Mucosa of stomach (tissue), 1 donor: ENCODE results near the gene TTBK2.

Experiments used
- H3K27me3 ChIP-seq: one replicate; pipeline ENCODE4 v1.7.0; 2013; ENCODE audit warnings: mild to moderate bottlenecking, low read length; ENCODE audit not compliant: control insufficient read depth, insufficient read depth
- H3K36me3 ChIP-seq: one replicate; pipeline ENCODE4 v1.7.0; 2013; ENCODE audit warnings: low read length; ENCODE audit not compliant: control insufficient read depth, insufficient read depth
- H3K4me1 ChIP-seq: one replicate; pipeline ENCODE4 v1.7.0; 2013; ENCODE audit warnings: mild to moderate bottlenecking, low read length; ENCODE audit not compliant: control insufficient read depth, insufficient read depth
- H3K4me3 ChIP-seq: one replicate; pipeline ENCODE4 v1.7.0; 2013; ENCODE audit warnings: low read length
- H3K9ac ChIP-seq: one replicate; pipeline ENCODE4 v1.7.0; 2013; ENCODE audit warnings: mild to moderate bottlenecking, low read length, moderate library complexity
- H3K9me3 ChIP-seq: one replicate; pipeline ENCODE4 v1.7.0; 2013; ENCODE audit warnings: mild to moderate bottlenecking, low read length, moderate library complexity; ENCODE audit not compliant: control insufficient read depth
- donor health status: Pancreatic carcinoma.

The TTBK2 gene

GRCh38 chr15:42804739-42805138 lies 115.8 kb downstream of the TTBK2 start:
- Histone ChIP-seq H3K27me3 (no peaks in the 10 kb centered on the region), H3K9ac (no peak overlapping the region), H3K4me1 (no peaks in the 10 kb centered on the region), H3K36me3 (no peaks in the 10 kb centered on the region), H3K9me3 (no peaks in the 10 kb centered on the region), H3K4me3 (no peak overlapping the region)

GRCh38 chr15:42803436-42803835 lies 117.1 kb downstream of the TTBK2 start:
- no peak overlapping the region for H3K9ac ChIP-seq
- no peaks in the 10 kb centered on the region for H3K4me1 ChIP-seq
- H3K9me3 ChIP-seq: no peaks in the 10 kb centered on the region
- H3K36me3 ChIP-seq: no peaks in the 10 kb centered on the region
- no peak overlapping the region for H3K4me3 ChIP-seq
- H3K27me3 ChIP-seq: no peaks in the 10 kb centered on the region

- Histone ChIP-seq H3K27me3 (no peaks in the 10 kb centered on the region), H3K9ac (no peak overlapping the region), H3K36me3 (no peaks in the 10 kb centered on the region), H3K4me1 (no peaks in the 10 kb centered on the region), H3K9me3 (no peaks in the 10 kb centered on the region), H3K4me3 (no peak overlapping the region)
Measured at GRCh38 chr15:42802168-42802567, 118.4 kb downstream of the TTBK2 start.

DNA sequence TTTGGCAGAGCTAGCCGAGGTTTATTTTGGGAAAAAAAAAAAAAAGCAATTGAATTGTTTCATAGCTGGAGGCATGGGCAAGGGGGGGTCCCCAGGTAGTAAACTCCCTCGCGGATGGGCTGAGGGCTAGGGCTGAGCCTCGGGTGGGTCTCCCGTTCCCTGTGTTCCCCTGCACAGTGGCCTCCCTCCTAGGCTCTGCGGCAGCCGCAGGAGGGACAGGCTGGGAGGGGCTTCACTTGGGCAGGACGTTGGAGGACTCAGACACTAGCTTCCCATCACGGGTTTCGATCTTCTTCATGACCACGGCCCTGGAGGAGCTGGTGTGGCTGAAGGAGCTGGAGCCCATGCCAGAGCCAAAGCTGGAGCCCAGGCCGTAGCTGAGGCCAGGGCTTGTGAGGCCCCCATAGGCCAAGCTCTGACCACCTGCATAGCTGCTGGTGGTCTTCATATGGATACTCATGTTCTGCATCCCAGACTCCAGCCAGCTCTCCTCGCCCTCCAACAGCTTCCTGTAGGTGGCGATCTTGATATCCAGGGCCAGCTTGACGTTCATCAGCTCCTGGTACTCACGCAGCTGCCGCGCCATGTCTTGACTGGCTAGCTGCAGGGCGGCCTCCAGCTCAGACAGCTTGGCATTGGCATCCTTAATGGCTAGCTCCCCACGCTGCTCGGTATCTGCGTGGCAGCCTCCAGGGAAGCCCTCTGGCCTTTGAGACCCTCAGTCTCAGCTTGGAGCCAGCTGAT lies 119.7 kb downstream of the TTBK2 start:
- Histone ChIP-seq H3K4me3 (no peak overlapping the region), H3K9ac (no peak overlapping the region), H3K36me3 (no peaks in the 10 kb centered on the region), H3K9me3 (no peaks in the 10 kb centered on the region), H3K4me1 (no peaks in the 10 kb centered on the region), H3K27me3 (no peaks in the 10 kb centered on the region)

DNA sequence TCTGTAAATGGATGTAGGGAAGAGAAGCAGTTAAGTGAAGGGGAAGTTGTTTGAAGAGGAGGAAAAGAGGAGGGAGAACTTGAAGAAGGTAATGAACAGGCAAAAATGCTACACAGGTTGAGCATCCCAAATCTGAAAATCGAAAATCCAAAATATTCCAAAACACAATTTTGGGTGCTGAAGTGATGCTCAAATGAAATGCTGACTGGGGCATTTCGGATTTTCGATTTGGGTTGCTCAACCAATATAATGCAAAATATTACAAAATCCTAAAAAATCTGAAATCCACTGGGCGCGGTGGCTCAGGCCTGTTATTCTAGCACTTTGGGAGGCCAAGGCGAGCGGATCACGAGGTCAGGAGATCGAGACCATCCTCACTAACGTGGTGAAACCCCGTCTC lies 121.8 kb downstream of the TTBK2 start:
- Histone ChIP-seq H3K4me1 (no peaks in the 10 kb centered on the region), H3K4me3 (no peak overlapping the region), H3K36me3 (no peaks in the 10 kb centered on the region), H3K9me3 (no peaks in the 10 kb centered on the region), H3K9ac (no peak overlapping the region), H3K27me3 (no peaks in the 10 kb centered on the region)

GRCh38 chr15:42796955-42797782 lies 123.4 kb downstream of the TTBK2 start:
- Histone ChIP-seq H3K4me1 (no peaks in the 10 kb centered on the region), H3K27me3 (no peaks in the 10 kb centered on the region), H3K9ac (no peak overlapping the region), H3K36me3 (no peaks in the 10 kb centered on the region), H3K9me3 (no peaks in the 10 kb centered on the region), H3K4me3 (no peak overlapping the region)

GRCh38 chr15:42788725-42789124 lies 131.9 kb downstream of the TTBK2 start:
- Histone ChIP-seq H3K4me3 (no peak overlapping the region), H3K36me3 (no peaks in the 10 kb centered on the region), H3K9ac (no peak overlapping the region)

DNA sequence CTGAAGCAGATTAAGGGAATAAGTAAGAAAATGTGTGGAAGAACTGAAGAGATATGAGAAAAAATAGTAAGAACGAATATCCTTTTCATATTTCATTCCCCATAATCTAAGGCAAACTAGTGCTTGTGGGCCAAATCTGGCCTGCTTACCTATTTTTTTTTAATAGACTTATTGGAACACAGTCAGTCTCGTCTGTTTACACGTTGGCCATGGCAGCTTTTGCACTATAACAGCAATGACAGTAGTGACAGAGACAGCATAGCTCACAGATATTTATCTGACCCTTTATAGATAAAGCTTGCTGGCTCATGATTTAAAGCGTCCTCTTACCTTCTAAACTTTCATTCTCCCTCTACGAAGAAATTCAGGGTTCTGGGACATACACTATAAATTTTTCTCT lies 133.6 kb downstream of the TTBK2 start:
- no peaks in the 10 kb centered on the region for H3K9me3 ChIP-seq
- H3K27me3 ChIP-seq: no peaks in the 10 kb centered on the region
- no peak overlapping the region for H3K9ac ChIP-seq
- no peak overlapping the region for H3K4me3 ChIP-seq
- H3K36me3 ChIP-seq: no peaks in the 10 kb centered on the region
- no peaks in the 10 kb centered on the region for H3K4me1 ChIP-seq

More at GRCh38 chr15:42788725-42789124, 131.9 kb downstream of the TTBK2 start:
- Histone ChIP-seq H3K4me1 (no peaks in the 10 kb centered on the region), H3K9me3 (no peaks in the 10 kb centered on the region), H3K27me3 (no peaks in the 10 kb centered on the region)

- no peaks in the 10 kb centered on the region for H3K36me3 ChIP-seq
- no peaks in the 10 kb centered on the region for H3K27me3 ChIP-seq
- H3K9me3 ChIP-seq: no peaks in the 10 kb centered on the region
- H3K9ac ChIP-seq: no peak overlapping the region
- no peaks in the 10 kb centered on the region for H3K4me1 ChIP-seq
- H3K4me3 ChIP-seq: no peak overlapping the region
Measured at GRCh38 chr15:42785569-42785968, 135.0 kb downstream of the TTBK2 start.

GRCh38 chr15:42784705-42785104 lies 135.9 kb downstream of the TTBK2 start:
- no peak overlapping the region for H3K4me3 ChIP-seq
- no peaks in the 10 kb centered on the region for H3K27me3 ChIP-seq
- H3K36me3 ChIP-seq: no peaks in the 10 kb centered on the region
- no peak overlapping the region for H3K9ac ChIP-seq
- H3K4me1 ChIP-seq: no peaks in the 10 kb centered on the region
- no peaks in the 10 kb centered on the region for H3K9me3 ChIP-seq

DNA sequence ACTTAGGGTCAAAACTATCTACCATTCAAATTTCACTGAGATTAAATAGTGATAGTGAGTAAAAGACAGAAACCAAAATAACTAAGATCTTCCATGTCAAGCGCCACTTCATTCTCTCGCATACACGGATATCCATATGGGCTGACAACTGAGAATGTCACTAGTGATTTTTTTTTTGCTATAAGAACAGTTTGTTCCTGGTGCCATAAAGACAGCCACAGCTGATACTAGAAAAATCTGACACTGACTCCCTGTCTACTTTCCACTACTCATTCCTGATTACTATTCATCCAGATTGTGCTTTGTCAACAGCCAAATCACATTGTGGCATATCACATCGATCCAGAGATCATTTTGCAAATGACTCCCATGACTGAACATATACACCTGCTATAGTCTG lies 137.9 kb downstream of the TTBK2 start:
- no peak overlapping the region for H3K9ac ChIP-seq
- H3K4me3 ChIP-seq: no peak overlapping the region
- no peaks in the 10 kb centered on the region for H3K4me1 ChIP-seq
- no peaks in the 10 kb centered on the region for H3K36me3 ChIP-seq
- no peaks in the 10 kb centered on the region for H3K9me3 ChIP-seq
- H3K27me3 ChIP-seq: no peaks in the 10 kb centered on the region

GRCh38 chr15:42775416-42775815 lies 145.2 kb downstream of the TTBK2 start:
- no peaks in the 10 kb centered on the region for H3K9me3 ChIP-seq
- H3K36me3 ChIP-seq: no peaks in the 10 kb centered on the region
- H3K9ac ChIP-seq: no peak overlapping the region
- H3K4me1 ChIP-seq: no peaks in the 10 kb centered on the region
- H3K27me3 ChIP-seq: no peaks in the 10 kb centered on the region
- no peak overlapping the region for H3K4me3 ChIP-seq
